DMS 273 (cell line): Measurements from ENCODE around the gene FAM53A.
A peak's percentile ranks its signal among the peaks of the same experiment; 100 is the strongest.

Experiments used
- DNase-seq: peaks from one replicate; lab custom pipeline; 2025; ENCODE audit not compliant: unreplicated experiment; lab: John Stamatoyannopoulos, UW

The FAM53A gene

DNA sequence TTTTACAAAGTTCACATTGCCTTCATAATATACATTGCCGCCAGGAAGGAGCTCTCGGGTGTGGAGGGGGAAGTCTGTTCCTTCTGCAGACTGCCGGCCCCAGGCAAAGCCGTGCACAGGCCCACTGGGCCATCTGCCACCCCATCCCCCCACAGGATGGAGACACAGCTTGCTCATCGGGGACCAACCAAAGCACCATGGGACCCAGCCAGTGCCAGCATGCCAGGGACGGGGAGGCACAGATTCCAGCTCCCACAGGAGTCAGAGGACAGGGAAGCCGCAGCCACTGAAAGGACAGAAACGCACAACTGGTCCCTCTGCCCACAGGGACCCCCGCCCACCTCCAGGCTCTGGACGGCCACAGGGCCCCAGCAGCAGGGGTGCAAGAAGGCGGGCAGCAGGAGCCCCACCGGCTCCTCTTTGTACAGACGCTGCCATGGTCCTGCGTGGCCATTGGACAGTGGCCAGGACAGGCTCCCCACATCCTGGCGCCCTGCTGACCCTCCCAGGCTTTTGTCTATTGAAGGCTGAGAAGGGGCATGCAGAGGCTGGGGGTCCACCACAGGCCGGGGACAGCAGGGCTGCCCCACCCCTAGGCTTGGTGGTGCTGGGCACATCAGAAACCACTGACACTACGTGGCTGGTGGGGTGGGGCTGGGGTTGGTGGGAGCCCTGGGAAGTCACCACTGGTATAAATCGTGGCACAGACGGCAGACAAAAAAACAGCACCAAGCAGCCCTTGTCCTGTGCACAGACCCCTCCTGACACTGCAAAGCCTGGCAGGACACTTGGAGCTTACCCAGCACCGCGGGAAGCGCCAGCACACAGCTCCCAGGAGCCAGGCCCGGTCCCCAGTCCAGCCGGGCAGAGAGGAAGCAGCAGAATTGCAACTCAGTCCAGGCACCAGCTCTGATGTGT lies 89.0 kb downstream of the FAM53A start:
- peak; percentile 66 for DNase-seq

- no peak for DNase-seq
Measured at GRCh38 chr4:1593881-1594345, 90.2 kb downstream of the FAM53A start.

DNA sequence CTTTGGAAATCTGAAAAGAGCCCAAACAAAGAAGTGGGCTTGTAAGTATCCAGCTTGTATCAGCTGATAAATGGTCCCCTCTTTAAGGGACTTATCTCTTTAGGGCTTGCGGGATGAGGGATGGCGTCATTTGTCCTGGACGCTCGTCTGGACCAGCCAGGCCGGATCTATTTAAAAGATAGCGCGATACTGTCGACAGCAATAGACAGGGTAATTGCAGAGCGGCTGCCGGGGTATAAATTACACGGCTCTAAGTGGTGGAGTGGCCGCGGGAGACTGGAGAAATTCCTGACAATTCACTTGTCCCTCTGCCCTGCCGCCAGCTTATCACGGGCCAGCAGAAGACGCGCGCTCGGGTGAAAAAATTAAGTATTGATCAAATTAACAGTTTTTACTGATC lies 90.7 kb downstream of the FAM53A start:
- DNase-seq = no peak

- DNase-seq = no peak
Measured at GRCh38 chr4:1592709-1593417, 91.2 kb downstream of the FAM53A start.

GRCh38 chr4:1592068-1592708 lies 91.9 kb downstream of the FAM53A start:
- no peak for DNase-seq

DNA sequence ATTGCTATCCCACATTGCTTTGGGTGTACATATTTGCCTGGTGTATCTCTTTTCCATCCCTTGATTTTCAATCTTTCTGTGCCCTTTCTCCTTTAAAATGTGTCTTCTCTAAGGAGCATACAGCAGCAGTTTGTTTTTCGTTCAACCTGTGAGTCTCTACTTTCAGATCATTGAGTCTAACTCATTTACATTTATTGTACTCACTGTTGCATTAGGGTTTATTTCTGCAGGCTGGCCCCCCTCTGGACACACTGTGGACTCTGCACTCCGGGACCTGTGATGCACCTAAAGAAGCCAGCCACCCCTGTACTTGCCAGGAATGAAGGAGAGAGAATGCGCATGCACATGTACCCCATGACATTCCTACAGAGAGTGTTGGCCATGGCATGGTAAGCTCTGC lies 93.0 kb downstream of the FAM53A start:
- DNase-seq = no peak

- DNase-seq = no peak
Measured at GRCh38 chr4:1590244-1590643, 93.9 kb downstream of the FAM53A start.
